NB4 (cell line): ENCODE results near the gene CTNNA3.

Experiments used
- DNase-seq: peaks from one replicate; pipeline ENCODE4 v3.0.0; 2010; ENCODE audit warnings: low read depth
- H3K4me3 ChIP-seq: one replicate; pipeline ENCODE4 v1.5.1; 2011; ENCODE audit warnings: mild to moderate bottlenecking, low read depth, low read length, moderate library complexity
- CTCF ChIP-seq: IDR thresholded peaks from one replicate; pipeline ENCODE4 v1.5.1; 2012; ENCODE audit warnings: low read depth, low read length
- MAX ChIP-seq: IDR thresholded peaks from 2 replicates; pipeline ENCODE4 v1.6.1; 2011; ENCODE audit warnings: low read depth, low read length
- MYC ChIP-seq: IDR thresholded peaks from 2 replicates; pipeline ENCODE4 v1.6.1; 2011; ENCODE audit warnings: low read depth, low read length
- POLR2A ChIP-seq: IDR thresholded peaks from 2 replicates; pipeline ENCODE4 v1.6.1; 2011; ENCODE audit warnings: mild to moderate bottlenecking; ENCODE audit not compliant: insufficient read length; ENCODE audit errors: extremely low read depth

The CTNNA3 gene

GRCh38 chr10:67043041-67043440, 653.0 kb downstream of the CTNNA3 start:
- no peak for DNase-seq
- no peak overlapping the region for H3K4me3 ChIP-seq
- no peak for TF ChIP-seq POLR2A

GRCh38 chr10:67036808-67037207, 659.2 kb downstream of the CTNNA3 start:
- DNase-seq, result peak; percentile 14
- TF ChIP-seq CTCF (no peak), MAX (no peak)
- no peak overlapping the region for H3K4me3 ChIP-seq

GRCh38 chr10:67033878-67034277, 662.1 kb downstream of the CTNNA3 start:
- TF ChIP-seq MYC (no peak), POLR2A (no peak), MAX (no peak), CTCF (no peak)
- no peak overlapping the region for H3K4me3 ChIP-seq
- no peak for DNase-seq

- TF ChIP-seq POLR2A (no peak), MAX (no peak), MYC (no peak), CTCF (no peak)
- DNase-seq, result no peak
- H3K4me3 ChIP-seq, result no peak overlapping the region
These were observed 673.9 kb downstream of the CTNNA3 start for GRCh38 chr10:67022099-67022498.

- no peak for DNase-seq
- H3K4me3 ChIP-seq, result no peak overlapping the region
- TF ChIP-seq MYC (no peak), CTCF (no peak)
These were observed 678.8 kb downstream of the CTNNA3 start for GRCh38 chr10:67017218-67017617.

- TF ChIP-seq CTCF (no peak), MYC (no peak), MAX (no peak), POLR2A (no peak)
- no peak overlapping the region for H3K4me3 ChIP-seq
These were observed 680.8 kb downstream of the CTNNA3 start for GRCh38 chr10:67015225-67015624.

GRCh38 chr10:67011981-67012380, 684.0 kb downstream of the CTNNA3 start:
- no peak for TF ChIP-seq MAX
- no peak for TF ChIP-seq POLR2A
- no peak for TF ChIP-seq MYC
- no peak for TF ChIP-seq CTCF
- no peak for DNase-seq
- no peak overlapping the region for H3K4me3 ChIP-seq

More at GRCh38 chr10:67015225-67015624, 680.8 kb downstream of the CTNNA3 start:
- DNase-seq, result no peak
